Measurements from ENCODE around the gene FGF14. TPM values are rescaled to one million over a fixed set of nuclear protein-coding genes. Genes with fewer than 3 reads are reported as not detected.

Gene FGF14
- total and polyA plus RNA-seq, 5 donors from 2014 or later, result 0.09 TPM; not detected in 4

DNA sequence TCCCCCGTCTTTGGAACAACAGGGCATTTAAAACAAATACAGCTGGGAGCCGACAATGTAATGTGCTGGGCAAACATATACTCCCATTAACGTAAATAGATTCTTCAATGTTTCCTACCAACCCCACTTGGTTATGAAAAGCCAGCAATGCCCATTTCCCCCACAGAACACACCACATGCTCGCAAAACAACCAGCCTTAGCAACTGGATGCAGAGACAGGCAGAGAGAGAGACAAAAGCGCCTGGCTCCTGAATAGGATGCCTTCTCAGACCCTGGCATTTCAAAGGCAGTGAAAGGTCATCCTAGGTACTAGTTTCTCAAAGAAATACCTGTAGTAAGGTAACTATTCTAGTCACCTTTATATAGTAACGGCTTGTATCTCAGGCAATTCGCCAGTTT lies 486.5 kb downstream of the FGF14 start:
- no peaks in the 10 kb centered on the region for H3K4me1 ChIP-seq (ENCODE audit: control insufficient read depth, insufficient read depth, low read length, poor library complexity, severe bottlenecking)
- no peaks in the 10 kb centered on the region for H3K36me3 ChIP-seq (ENCODE audit: control insufficient read depth, insufficient read depth, low read length)
- Mint-ChIP-seq H3K36me3 (no peaks in the 10 kb centered on the region), H3K9me3 (peaks cover 0 to 3% (median 0%) of the 10 kb centered on the region in 7 donors), H3K27ac (no peak overlapping the region), H3K4me3 (no peak overlapping the region), H3K27me3 (peaks cover 39% of the 10 kb centered on the region), H3K4me1 (peaks cover 0 to 3% (median under 1%) of the 10 kb centered on the region in 4 donors)
- no peak overlapping the region for H3K27ac ChIP-seq (ENCODE audit: insufficient read depth, low read length, poor library complexity, severe bottlenecking)
- no peaks in the 10 kb centered on the region for H3K9me3 ChIP-seq (ENCODE audit: control insufficient read depth in 2 of 2, low read length in 2 of 2)
- ATAC-seq (ENCODE audit: low read depth in 2 of 2), result no peak
- DNase-seq, result no peak
- H3K4me3 ChIP-seq (ENCODE audit: low read depth, low read length), result no peak overlapping the region
- peaks cover 21% of the 10 kb centered on the region for H3K27me3 ChIP-seq (ENCODE audit: control insufficient read depth, insufficient read depth, low read length)

DNA sequence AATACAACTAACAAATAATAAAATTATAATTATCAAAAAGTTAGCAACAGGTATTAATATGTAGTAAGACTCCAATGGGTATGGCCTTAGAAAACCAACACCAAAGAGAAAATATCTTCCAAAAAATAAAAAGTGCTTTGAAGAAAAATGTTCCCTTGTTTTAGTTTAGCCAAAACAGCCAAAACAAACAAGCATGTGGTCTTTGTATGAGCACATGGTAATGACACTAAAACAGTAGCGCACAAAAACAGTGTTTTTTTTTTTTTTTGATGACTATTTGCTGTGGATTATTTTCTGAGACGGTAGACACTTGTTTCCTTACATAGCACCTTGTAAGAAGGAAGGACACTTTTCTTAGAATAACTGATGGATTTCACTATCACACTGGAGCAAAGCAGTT lies 490.1 kb downstream of the FGF14 start:
- Mint-ChIP-seq H3K27ac (no peak overlapping the region), H3K9me3 (peaks cover 0 to 4% (median 0%) of the 10 kb centered on the region in 7 donors), H3K27me3 (peaks cover 11% of the 10 kb centered on the region), H3K4me1 (peaks cover 0 to 3% (median under 1%) of the 10 kb centered on the region in 4 donors), H3K36me3 (no peaks in the 10 kb centered on the region), H3K4me3 (no peak overlapping the region)
- no peak overlapping the region for H3K27ac ChIP-seq (ENCODE audit: insufficient read depth, low read length, poor library complexity, severe bottlenecking)
- ATAC-seq (ENCODE audit: low read depth in 2 of 2), result no peak
- no peak for DNase-seq
- H3K4me3 ChIP-seq (ENCODE audit: low read depth, low read length), result no peak overlapping the region
- H3K36me3 ChIP-seq (ENCODE audit: control insufficient read depth, insufficient read depth, low read length), result no peaks in the 10 kb centered on the region
- no peaks in the 10 kb centered on the region for H3K4me1 ChIP-seq (ENCODE audit: control insufficient read depth, insufficient read depth, low read length, poor library complexity, severe bottlenecking)
- no peaks in the 10 kb centered on the region for H3K9me3 ChIP-seq (ENCODE audit: control insufficient read depth in 2 of 2, low read length in 2 of 2)
- peaks cover 6% of the 10 kb centered on the region for H3K27me3 ChIP-seq (ENCODE audit: control insufficient read depth, insufficient read depth, low read length)

DNA sequence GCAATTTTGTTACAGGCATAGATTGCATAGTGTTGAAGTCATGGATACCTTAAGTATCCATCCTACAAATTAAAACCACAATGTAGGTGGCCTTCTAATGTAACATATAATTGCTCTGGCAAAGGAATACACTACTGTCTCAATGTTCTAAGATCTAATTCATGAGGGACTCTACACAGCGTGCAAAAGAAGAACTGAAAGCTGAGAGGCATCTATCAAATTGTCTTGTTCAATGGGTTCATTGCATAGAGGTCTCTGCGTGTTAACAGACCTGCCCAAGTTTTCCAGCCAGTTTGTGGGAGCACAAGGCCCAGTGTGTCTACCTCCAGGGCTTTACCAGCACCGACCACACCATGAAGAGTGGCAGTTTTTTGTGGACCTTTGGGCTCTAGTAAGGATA lies 498.0 kb downstream of the FGF14 start:
- no peaks in the 10 kb centered on the region for H3K4me1 ChIP-seq (ENCODE audit: control insufficient read depth, insufficient read depth, low read length, poor library complexity, severe bottlenecking)
- ATAC-seq (ENCODE audit: low read depth in 2 of 2), result no peak
- DNase-seq, result no peak

DNA sequence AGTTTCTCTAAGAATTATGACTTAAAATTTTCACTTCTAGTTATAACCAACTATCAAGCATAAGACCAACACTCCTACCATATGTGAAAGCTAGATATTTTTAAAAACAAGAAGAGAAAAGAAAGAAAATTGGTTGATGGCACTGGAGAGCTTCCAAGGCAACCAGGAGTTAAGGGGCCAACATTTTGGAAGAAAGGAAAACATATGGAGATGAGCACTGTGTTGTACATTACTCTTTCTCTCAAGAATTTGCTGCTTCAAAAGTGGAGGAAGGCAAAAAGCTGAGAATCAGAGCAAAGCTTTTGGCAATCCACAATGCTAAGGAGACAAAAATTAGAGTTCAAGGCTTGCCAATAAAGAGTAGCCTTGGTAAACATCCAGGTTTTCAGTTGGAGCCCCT lies 503.2 kb downstream of the FGF14 start:
- Mint-ChIP-seq H3K4me1 (no peaks in the 10 kb centered on the region), H3K27me3 (peaks cover 4% of the 10 kb centered on the region), H3K36me3 (no peaks in the 10 kb centered on the region), H3K4me3 (no peak overlapping the region), H3K27ac (no peak overlapping the region), H3K9me3 (peaks cover 0 to 3% (median 0%) of the 10 kb centered on the region in 7 donors)
- DNase-seq (no peak), ATAC-seq (ENCODE audit: low read depth in 2 of 2) (no peak)
- no peaks in the 10 kb centered on the region for H3K9me3 ChIP-seq (ENCODE audit: control insufficient read depth in 2 of 2, low read length in 2 of 2)
- no peak overlapping the region for H3K27ac ChIP-seq (ENCODE audit: insufficient read depth, low read length, poor library complexity, severe bottlenecking)
- no peaks in the 10 kb centered on the region for H3K27me3 ChIP-seq (ENCODE audit: control insufficient read depth, insufficient read depth, low read length)
- H3K4me3 ChIP-seq (ENCODE audit: low read depth, low read length), result no peak overlapping the region
- H3K4me1 ChIP-seq (ENCODE audit: control insufficient read depth, insufficient read depth, low read length, poor library complexity, severe bottlenecking), result no peaks in the 10 kb centered on the region
- no peaks in the 10 kb centered on the region for H3K36me3 ChIP-seq (ENCODE audit: control insufficient read depth, insufficient read depth, low read length)

More for the DNA sequence above, 498.0 kb downstream of the FGF14 start:
- Histone ChIP-seq H3K36me3 (ENCODE audit: control insufficient read depth, insufficient read depth, low read length) (no peaks in the 10 kb centered on the region), H3K4me3 (ENCODE audit: low read depth, low read length) (no peak overlapping the region), H3K27ac (ENCODE audit: insufficient read depth, low read length, poor library complexity, severe bottlenecking) (no peak overlapping the region), H3K27me3 (ENCODE audit: control insufficient read depth, insufficient read depth, low read length) (no peaks in the 10 kb centered on the region), H3K9me3 (ENCODE audit: control insufficient read depth in 2 of 2, low read length in 2 of 2) (no peaks in the 10 kb centered on the region)
- Mint-ChIP-seq H3K4me3 (no peak overlapping the region), H3K9me3 (peaks cover 0 to 9% (median 0%) of the 10 kb centered on the region in 7 donors), H3K36me3 (no peaks in the 10 kb centered on the region), H3K27ac (no peak overlapping the region), H3K4me1 (no peaks in the 10 kb centered on the region), H3K27me3 (no peaks in the 10 kb centered on the region)

DNA sequence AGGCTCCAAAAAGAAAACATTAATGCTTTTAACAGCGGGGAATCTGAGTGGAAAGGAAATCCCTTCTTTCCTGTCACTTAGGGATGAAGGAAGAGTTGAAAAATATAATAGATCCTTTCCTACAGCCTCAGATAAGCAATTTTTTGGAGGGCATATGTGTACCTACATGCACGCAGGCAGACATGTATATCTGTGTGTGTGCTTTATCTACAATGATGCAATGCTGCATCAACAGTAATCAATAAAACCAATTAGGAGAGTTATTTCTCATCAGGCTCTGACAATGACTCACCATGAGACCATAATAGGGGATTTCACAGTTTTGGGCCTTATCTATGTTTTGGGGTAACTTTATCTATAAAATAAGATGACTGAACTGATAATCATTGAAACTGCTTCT lies 505.3 kb downstream of the FGF14 start:
- H3K4me3 ChIP-seq (ENCODE audit: low read depth, low read length), result no peak overlapping the region
- H3K9me3 ChIP-seq (ENCODE audit: control insufficient read depth in 2 of 2, low read length in 2 of 2), result no peaks in the 10 kb centered on the region
- Mint-ChIP-seq H3K36me3 (no peaks in the 10 kb centered on the region), H3K27me3 (peaks cover 4% of the 10 kb centered on the region), H3K9me3 (peaks cover 0 to 2% (median 0%) of the 10 kb centered on the region in 7 donors), H3K4me1 (no peaks in the 10 kb centered on the region), H3K4me3 (no peak overlapping the region), H3K27ac (no peak overlapping the region)
- no peaks in the 10 kb centered on the region for H3K4me1 ChIP-seq (ENCODE audit: control insufficient read depth, insufficient read depth, low read length, poor library complexity, severe bottlenecking)
- H3K27ac ChIP-seq (ENCODE audit: insufficient read depth, low read length, poor library complexity, severe bottlenecking), result no peak overlapping the region
- ATAC-seq (ENCODE audit: low read depth in 2 of 2) (no peak), DNase-seq (no peak)
- no peaks in the 10 kb centered on the region for H3K27me3 ChIP-seq (ENCODE audit: control insufficient read depth, insufficient read depth, low read length)
- no peaks in the 10 kb centered on the region for H3K36me3 ChIP-seq (ENCODE audit: control insufficient read depth, insufficient read depth, low read length)

DNA sequence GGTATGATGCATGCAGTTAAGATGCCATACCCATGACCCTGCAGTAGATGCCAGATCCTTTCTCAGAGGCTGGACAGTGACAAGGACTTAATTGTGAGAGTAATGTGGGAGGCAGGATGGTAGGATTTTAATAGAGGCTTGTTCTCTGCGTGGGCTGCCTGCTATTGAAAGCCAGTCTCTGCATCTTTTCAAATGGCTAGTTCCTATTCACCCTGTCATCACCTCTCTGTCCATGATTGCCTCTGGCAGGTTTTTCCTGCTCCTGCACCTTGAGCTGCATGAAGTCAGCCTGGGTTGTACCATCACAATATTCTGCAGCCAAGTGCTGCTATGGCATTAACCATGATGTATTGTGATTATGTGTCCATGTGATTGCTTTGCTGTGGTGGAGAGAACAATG lies 508.8 kb downstream of the FGF14 start:
- Mint-ChIP-seq H3K27me3 (peaks cover 4% of the 10 kb centered on the region), H3K9me3 (peaks cover 0 to 5% (median 0%) of the 10 kb centered on the region in 7 donors), H3K4me1 (no peaks in the 10 kb centered on the region), H3K36me3 (no peaks in the 10 kb centered on the region), H3K27ac (no peak overlapping the region), H3K4me3 (no peak overlapping the region)
- DNase-seq (no peak), ATAC-seq (ENCODE audit: low read depth in 2 of 2) (no peak)
- Histone ChIP-seq H3K4me3 (ENCODE audit: low read depth, low read length) (no peak overlapping the region), H3K27ac (ENCODE audit: insufficient read depth, low read length, poor library complexity, severe bottlenecking) (no peak overlapping the region), H3K4me1 (ENCODE audit: control insufficient read depth, insufficient read depth, low read length, poor library complexity, severe bottlenecking) (no peaks in the 10 kb centered on the region), H3K27me3 (ENCODE audit: control insufficient read depth, insufficient read depth, low read length) (no peaks in the 10 kb centered on the region), H3K9me3 (ENCODE audit: control insufficient read depth in 2 of 2, low read length in 2 of 2) (no peaks in the 10 kb centered on the region), H3K36me3 (ENCODE audit: control insufficient read depth, insufficient read depth, low read length) (no peaks in the 10 kb centered on the region)

DNA sequence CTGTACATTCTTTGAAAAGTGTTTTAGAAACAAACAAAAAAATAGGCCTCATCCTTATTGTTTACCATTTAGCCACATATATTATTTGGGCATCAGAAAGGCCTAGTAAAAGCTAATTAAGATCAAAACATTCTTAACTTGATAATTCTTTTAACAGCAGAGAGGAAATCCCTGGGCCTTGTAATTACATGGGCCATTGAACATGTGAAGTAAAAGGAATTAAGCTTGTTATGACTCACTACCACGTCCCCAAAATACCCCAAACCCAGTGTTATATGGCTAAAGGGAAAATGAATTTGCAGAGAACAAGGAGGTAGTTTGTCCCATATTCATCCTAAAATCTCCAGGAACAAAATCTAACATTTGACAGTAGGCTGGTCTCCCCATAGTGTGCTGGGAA lies 509.6 kb downstream of the FGF14 start:
- H3K4me1 ChIP-seq (ENCODE audit: control insufficient read depth, insufficient read depth, low read length, poor library complexity, severe bottlenecking), result no peaks in the 10 kb centered on the region
- H3K36me3 ChIP-seq (ENCODE audit: control insufficient read depth, insufficient read depth, low read length), result no peaks in the 10 kb centered on the region
- Mint-ChIP-seq H3K27ac (no peak overlapping the region), H3K4me3 (no peak overlapping the region), H3K27me3 (peaks cover 2% of the 10 kb centered on the region), H3K4me1 (no peaks in the 10 kb centered on the region), H3K36me3 (no peaks in the 10 kb centered on the region), H3K9me3 (peaks cover 0 to 5% (median 0%) of the 10 kb centered on the region in 7 donors)
- H3K27me3 ChIP-seq (ENCODE audit: control insufficient read depth, insufficient read depth, low read length), result no peaks in the 10 kb centered on the region
- H3K4me3 ChIP-seq (ENCODE audit: low read depth, low read length), result no peak overlapping the region
- H3K27ac ChIP-seq (ENCODE audit: insufficient read depth, low read length, poor library complexity, severe bottlenecking), result no peak overlapping the region
- no peaks in the 10 kb centered on the region for H3K9me3 ChIP-seq (ENCODE audit: control insufficient read depth in 2 of 2, low read length in 2 of 2)
- DNase-seq (no peak), ATAC-seq (ENCODE audit: low read depth in 2 of 2) (no peak)

DNA sequence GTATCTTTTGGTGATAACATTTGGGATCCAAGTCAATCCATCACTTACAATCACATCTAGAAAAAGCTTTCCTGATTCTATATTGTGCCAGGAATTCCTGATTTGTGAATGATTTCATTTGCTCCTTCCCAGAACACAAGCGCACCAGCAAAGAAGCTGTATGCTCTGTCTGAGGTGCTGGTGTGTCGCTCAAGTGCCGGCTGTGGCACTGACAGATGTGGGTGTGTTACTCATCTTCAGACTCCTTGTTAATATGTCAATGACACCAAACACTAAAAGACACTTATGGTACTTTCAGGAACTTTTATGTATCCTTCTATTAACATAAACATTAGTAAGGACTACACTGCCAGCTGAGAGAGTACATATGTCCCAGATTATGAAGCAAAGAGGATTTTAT lies 520.3 kb downstream of the FGF14 start:
- no peaks in the 10 kb centered on the region for H3K27me3 ChIP-seq (ENCODE audit: control insufficient read depth, insufficient read depth, low read length)
- H3K4me3 ChIP-seq (ENCODE audit: low read depth, low read length), result no peak overlapping the region
- Mint-ChIP-seq H3K4me3 (no peak overlapping the region), H3K27me3 (peaks cover 4% of the 10 kb centered on the region), H3K27ac (no peak overlapping the region), H3K9me3 (peaks cover 0 to 2% (median 0%) of the 10 kb centered on the region in 7 donors), H3K36me3 (no peaks in the 10 kb centered on the region), H3K4me1 (no peaks in the 10 kb centered on the region)
- no peaks in the 10 kb centered on the region for H3K36me3 ChIP-seq (ENCODE audit: control insufficient read depth, insufficient read depth, low read length)
- H3K27ac ChIP-seq (ENCODE audit: insufficient read depth, low read length, poor library complexity, severe bottlenecking), result no peak overlapping the region
- DNase-seq (no peak), ATAC-seq (ENCODE audit: low read depth in 2 of 2) (no peak)
- no peaks in the 10 kb centered on the region for H3K9me3 ChIP-seq (ENCODE audit: control insufficient read depth in 2 of 2, low read length in 2 of 2)
- H3K4me1 ChIP-seq (ENCODE audit: control insufficient read depth, insufficient read depth, low read length, poor library complexity, severe bottlenecking), result no peaks in the 10 kb centered on the region
